ENCODE results near the gene SMOC2.

DNA sequence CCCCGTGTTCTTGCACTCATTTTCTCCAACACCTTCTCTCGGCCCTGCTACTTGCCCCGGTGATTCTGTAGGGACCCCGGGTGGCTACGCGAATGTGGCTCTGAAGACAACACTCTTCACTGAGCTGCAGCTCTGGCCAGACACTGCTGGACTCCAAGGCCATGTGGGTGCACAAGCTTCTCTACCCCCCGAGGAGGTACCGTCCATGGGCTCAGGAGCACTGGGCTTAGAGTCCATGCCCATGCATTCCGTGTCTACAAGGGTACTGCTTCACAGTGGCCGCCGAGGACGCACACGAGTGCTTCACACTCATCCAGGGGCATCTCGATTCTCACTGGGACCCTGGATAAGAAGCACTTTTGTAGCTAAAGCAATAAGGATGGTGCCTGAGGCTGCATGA lies 59.5 kb downstream of the SMOC2 start:
- TF ChIP-seq, protein P1, sequence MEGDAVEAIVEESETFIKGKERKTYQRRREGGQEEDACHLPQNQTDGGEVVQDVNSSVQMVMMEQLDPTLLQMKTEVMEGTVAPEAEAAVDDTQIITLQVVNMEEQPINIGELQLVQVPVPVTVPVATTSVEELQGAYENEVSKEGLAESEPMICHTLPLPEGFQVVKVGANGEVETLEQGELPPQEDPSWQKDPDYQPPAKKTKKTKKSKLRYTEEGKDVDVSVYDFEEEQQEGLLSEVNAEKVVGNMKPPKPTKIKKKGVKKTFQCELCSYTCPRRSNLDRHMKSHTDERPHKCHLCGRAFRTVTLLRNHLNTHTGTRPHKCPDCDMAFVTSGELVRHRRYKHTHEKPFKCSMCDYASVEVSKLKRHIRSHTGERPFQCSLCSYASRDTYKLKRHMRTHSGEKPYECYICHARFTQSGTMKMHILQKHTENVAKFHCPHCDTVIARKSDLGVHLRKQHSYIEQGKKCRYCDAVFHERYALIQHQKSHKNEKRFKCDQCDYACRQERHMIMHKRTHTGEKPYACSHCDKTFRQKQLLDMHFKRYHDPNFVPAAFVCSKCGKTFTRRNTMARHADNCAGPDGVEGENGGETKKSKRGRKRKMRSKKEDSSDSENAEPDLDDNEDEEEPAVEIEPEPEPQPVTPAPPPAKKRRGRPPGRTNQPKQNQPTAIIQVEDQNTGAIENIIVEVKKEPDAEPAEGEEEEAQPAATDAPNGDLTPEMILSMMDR (IDR thresholded peaks at IDR 0.05) = no peak
- TF ChIP-seq EP300 (IDR thresholded peaks at IDR 0.05) = no peak
- TF ChIP-seq POLR2A (IDR thresholded peaks at IDR 0.05; ENCODE audit: low read depth) = no peak
- no peak for TF ChIP-seq POLR2AphosphoS5 (IDR thresholded peaks at IDR 0.05)
